ENCODE results near the gene KSR2.
"Not testable (repeated sequence)": the region's sequence is repeated elsewhere in the genome, so short reads cannot be mapped to it uniquely, and the experiment has no call there.

KSR2 gene

GRCh38 chr12:117646520-117646919 lies 322.3 kb downstream of the KSR2 start:
- no peaks in the 10 kb centered on the region for H3K36me3 ChIP-seq (ENCODE audit: control insufficient read depth, insufficient read depth, low read length)
- no peak overlapping the region for H3K4me3 ChIP-seq (ENCODE audit: extremely low read depth, insufficient read depth, low read length, poor library complexity, severe bottlenecking)
- H3K27ac ChIP-seq (ENCODE audit: low read depth, low read length, severe bottlenecking): no peak overlapping the region
- WGBS, 2 experiments (ENCODE audit: insufficient coverage in 2 of 2): 76 to 85% methylated on average over 3 to 6 of the region's 7 CpGs
- no peaks in the 10 kb centered on the region for H3K4me1 ChIP-seq (ENCODE audit: control insufficient read depth, insufficient read depth, low read length, poor library complexity, severe bottlenecking)
- peaks cover 5% of the 10 kb centered on the region for H3K9me3 ChIP-seq (ENCODE audit: control insufficient read depth, low read length)

- Histone ChIP-seq H3K4me1 (ENCODE audit: control insufficient read depth, insufficient read depth, low read length, poor library complexity, severe bottlenecking) (no peaks in the 10 kb centered on the region), H3K27ac (ENCODE audit: low read depth, low read length, severe bottlenecking) (no peak overlapping the region), H3K36me3 (ENCODE audit: control insufficient read depth, insufficient read depth, low read length) (no peaks in the 10 kb centered on the region), H3K4me3 (ENCODE audit: extremely low read depth, insufficient read depth, low read length, poor library complexity, severe bottlenecking) (no peak overlapping the region), H3K9me3 (ENCODE audit: control insufficient read depth, low read length) (no peaks in the 10 kb centered on the region)
- WGBS, 2 experiments (ENCODE audit: insufficient coverage in 2 of 2): 73% methylated on average over 1 of the region's 3 CpGs; no CpG with 5 or more reads in 1 of the 2 experiments
Observed at GRCh38 chr12:117645473-117645872, 323.3 kb downstream of the KSR2 start.

- no peaks in the 10 kb centered on the region for H3K4me1 ChIP-seq (ENCODE audit: control insufficient read depth, insufficient read depth, low read length, poor library complexity, severe bottlenecking)
- H3K36me3 ChIP-seq (ENCODE audit: control insufficient read depth, insufficient read depth, low read length): no peaks in the 10 kb centered on the region
- no peak overlapping the region for H3K27ac ChIP-seq (ENCODE audit: low read depth, low read length, severe bottlenecking)
- WGBS, 2 experiments (ENCODE audit: insufficient coverage in 2 of 2): 71 to 86% methylated on average over 1 to 2 of the region's 4 CpGs
- no peaks in the 10 kb centered on the region for H3K9me3 ChIP-seq (ENCODE audit: control insufficient read depth, low read length)
- no peak overlapping the region for H3K4me3 ChIP-seq (ENCODE audit: extremely low read depth, insufficient read depth, low read length, poor library complexity, severe bottlenecking)
Observed at GRCh38 chr12:117643971-117644370, 324.8 kb downstream of the KSR2 start.

- no peak overlapping the region for H3K4me3 ChIP-seq (ENCODE audit: extremely low read depth, insufficient read depth, low read length, poor library complexity, severe bottlenecking)
- H3K27ac ChIP-seq (ENCODE audit: low read depth, low read length, severe bottlenecking): no peak overlapping the region
- WGBS, 2 experiments (ENCODE audit: insufficient coverage in 2 of 2): 89 to 90% methylated on average over 7 of the region's 7 CpGs
- H3K4me1 ChIP-seq (ENCODE audit: control insufficient read depth, insufficient read depth, low read length, poor library complexity, severe bottlenecking): no peaks in the 10 kb centered on the region
- no peaks in the 10 kb centered on the region for H3K36me3 ChIP-seq (ENCODE audit: control insufficient read depth, insufficient read depth, low read length)
- H3K9me3 ChIP-seq (ENCODE audit: control insufficient read depth, low read length): peaks cover 6% of the 10 kb centered on the region
Observed at GRCh38 chr12:117641885-117642284, 326.9 kb downstream of the KSR2 start.

- Histone ChIP-seq H3K4me1 (ENCODE audit: control insufficient read depth, insufficient read depth, low read length, poor library complexity, severe bottlenecking) (no peaks in the 10 kb centered on the region), H3K9me3 (ENCODE audit: control insufficient read depth, low read length) (peaks cover 9% of the 10 kb centered on the region), H3K4me3 (ENCODE audit: extremely low read depth, insufficient read depth, low read length, poor library complexity, severe bottlenecking) (no peak overlapping the region), H3K27ac (ENCODE audit: low read depth, low read length, severe bottlenecking) (no peak overlapping the region), H3K36me3 (ENCODE audit: control insufficient read depth, insufficient read depth, low read length) (no peaks in the 10 kb centered on the region)
- 92 to 100% methylated on average over 3 to 4 of the region's 6 CpGs for WGBS, 2 experiments (ENCODE audit: insufficient coverage in 2 of 2)
Observed at GRCh38 chr12:117640511-117640910, 328.3 kb downstream of the KSR2 start.

- no peaks in the 10 kb centered on the region for H3K9me3 ChIP-seq (ENCODE audit: control insufficient read depth, low read length)
- WGBS, 2 experiments (ENCODE audit: insufficient coverage in 2 of 2): 83 to 90% methylated on average over 2 of the region's 2 CpGs
- H3K36me3 ChIP-seq (ENCODE audit: control insufficient read depth, insufficient read depth, low read length): no peaks in the 10 kb centered on the region
- H3K27ac ChIP-seq (ENCODE audit: low read depth, low read length, severe bottlenecking): no peak overlapping the region
- no peak overlapping the region for H3K4me3 ChIP-seq (ENCODE audit: extremely low read depth, insufficient read depth, low read length, poor library complexity, severe bottlenecking)
- H3K4me1 ChIP-seq (ENCODE audit: control insufficient read depth, insufficient read depth, low read length, poor library complexity, severe bottlenecking): no peaks in the 10 kb centered on the region
Observed at GRCh38 chr12:117629454-117629853, 339.3 kb downstream of the KSR2 start.

- WGBS, 2 experiments (ENCODE audit: insufficient coverage in 2 of 2): 68 to 69% methylated on average over 6 of the region's 7 CpGs
- not testable (repeated sequence) for H3K36me3 ChIP-seq (ENCODE audit: control insufficient read depth, insufficient read depth, low read length); H3K9me3 ChIP-seq (ENCODE audit: control insufficient read depth, low read length); H3K4me3 ChIP-seq (ENCODE audit: extremely low read depth, insufficient read depth, low read length, poor library complexity, severe bottlenecking); H3K4me1 ChIP-seq (ENCODE audit: control insufficient read depth, insufficient read depth, low read length, poor library complexity, severe bottlenecking); H3K27ac ChIP-seq (ENCODE audit: low read depth, low read length, severe bottlenecking)
Observed at GRCh38 chr12:117628711-117629110, 340.1 kb downstream of the KSR2 start.

GRCh38 chr12:117622741-117623140 lies 346.0 kb downstream of the KSR2 start:
- no CpG with 5 or more reads among the region's 1 CpG for WGBS, 2 experiments (ENCODE audit: insufficient coverage in 2 of 2)
- H3K36me3 ChIP-seq (ENCODE audit: control insufficient read depth, insufficient read depth, low read length): no peaks in the 10 kb centered on the region
- no peaks in the 10 kb centered on the region for H3K9me3 ChIP-seq (ENCODE audit: control insufficient read depth, low read length)
- no peak overlapping the region for H3K4me3 ChIP-seq (ENCODE audit: extremely low read depth, insufficient read depth, low read length, poor library complexity, severe bottlenecking)
- no peaks in the 10 kb centered on the region for H3K4me1 ChIP-seq (ENCODE audit: control insufficient read depth, insufficient read depth, low read length, poor library complexity, severe bottlenecking)
- H3K27ac ChIP-seq (ENCODE audit: low read depth, low read length, severe bottlenecking): no peak overlapping the region

GRCh38 chr12:117622087-117622486 lies 346.7 kb downstream of the KSR2 start:
- Histone ChIP-seq H3K9me3 (ENCODE audit: control insufficient read depth, low read length) (no peaks in the 10 kb centered on the region), H3K4me3 (ENCODE audit: extremely low read depth, insufficient read depth, low read length, poor library complexity, severe bottlenecking) (no peak overlapping the region), H3K4me1 (ENCODE audit: control insufficient read depth, insufficient read depth, low read length, poor library complexity, severe bottlenecking) (no peaks in the 10 kb centered on the region), H3K27ac (ENCODE audit: low read depth, low read length, severe bottlenecking) (no peak overlapping the region), H3K36me3 (ENCODE audit: control insufficient read depth, insufficient read depth, low read length) (no peaks in the 10 kb centered on the region)

- Histone ChIP-seq H3K36me3 (ENCODE audit: control insufficient read depth, insufficient read depth, low read length) (no peaks in the 10 kb centered on the region), H3K27ac (ENCODE audit: low read depth, low read length, severe bottlenecking) (no peak overlapping the region), H3K9me3 (ENCODE audit: control insufficient read depth, low read length) (no peaks in the 10 kb centered on the region), H3K4me1 (ENCODE audit: control insufficient read depth, insufficient read depth, low read length, poor library complexity, severe bottlenecking) (no peaks in the 10 kb centered on the region), H3K4me3 (ENCODE audit: extremely low read depth, insufficient read depth, low read length, poor library complexity, severe bottlenecking) (no peak overlapping the region)
- WGBS, 2 experiments (ENCODE audit: insufficient coverage in 2 of 2): 88 to 92% methylated on average over 3 to 5 of the region's 7 CpGs
Observed at GRCh38 chr12:117607778-117608177, 361.0 kb downstream of the KSR2 start.

- Histone ChIP-seq H3K4me1 (ENCODE audit: control insufficient read depth, insufficient read depth, low read length, poor library complexity, severe bottlenecking) (no peaks in the 10 kb centered on the region), H3K9me3 (ENCODE audit: control insufficient read depth, low read length) (no peaks in the 10 kb centered on the region), H3K4me3 (ENCODE audit: extremely low read depth, insufficient read depth, low read length, poor library complexity, severe bottlenecking) (no peak overlapping the region), H3K27ac (ENCODE audit: low read depth, low read length, severe bottlenecking) (no peak overlapping the region), H3K36me3 (ENCODE audit: control insufficient read depth, insufficient read depth, low read length) (no peaks in the 10 kb centered on the region)
- 69 to 72% methylated on average over 2 to 3 of the region's 5 CpGs for WGBS, 2 experiments (ENCODE audit: insufficient coverage in 2 of 2)
Observed at GRCh38 chr12:117606945-117607344, 361.8 kb downstream of the KSR2 start.

GRCh38 chr12:117606024-117606423 lies 362.8 kb downstream of the KSR2 start:
- Histone ChIP-seq H3K9me3 (ENCODE audit: control insufficient read depth, low read length) (no peaks in the 10 kb centered on the region), H3K4me3 (ENCODE audit: extremely low read depth, insufficient read depth, low read length, poor library complexity, severe bottlenecking) (no peak overlapping the region), H3K4me1 (ENCODE audit: control insufficient read depth, insufficient read depth, low read length, poor library complexity, severe bottlenecking) (no peaks in the 10 kb centered on the region), H3K36me3 (ENCODE audit: control insufficient read depth, insufficient read depth, low read length) (no peaks in the 10 kb centered on the region), H3K27ac (ENCODE audit: low read depth, low read length, severe bottlenecking) (no peak overlapping the region)
